ENCODE data around the gene SSH3. TPM values are rescaled to one million over a fixed set of nuclear protein-coding genes. Genes with fewer than 3 reads are reported as not detected.

SSH3 gene
- total RNA-seq, 2 donors from 2014 or later = 16.2 to 30.6 TPM

GRCh38 chr11:67268962-67269268, 34.4 kb upstream of the SSH3 start:
- H3K4me3 ChIP-seq = no peak overlapping the region

GRCh38 chr11:67269401-67270255, 33.7 kb upstream of the SSH3 start:
- 38 to 59% methylated on average over 11 to 15 of the region's 15 CpGs for WGBS, 2 donors
- Histone ChIP-seq H3K27ac (peak overlapping the region; percentile 28 to 84 (median 79)), H3K36me3 (replicated peaks in 1 of 2; ENCODE audit: insufficient read depth in 1 of 2, low read depth in 2 of 2) (no peaks in the 10 kb centered on the region), H3K9me3 (no peaks in the 10 kb centered on the region), H3K4me1 (peaks cover 78% of the 10 kb centered on the region), H3K4me3 (no peak overlapping the region), H3K27me3 (no peaks in the 10 kb centered on the region)
- no peak for TF ChIP-seq POLR2A (IDR thresholded peaks at IDR 0.05)
- TF ChIP-seq CTCF (IDR thresholded peaks at IDR 0.05) = no peak
- intact Hi-C loops (cut with DNase I) = no loop called here
- DNase-seq (peak in 2 of 4 donors; percentile 59 to 65), ATAC-seq (no peak)

More at GRCh38 chr11:67268962-67269268, 34.4 kb upstream of the SSH3 start:
- Histone ChIP-seq H3K27ac (peak overlapping the region in 3 of 4 donors; percentile 75 to 84 (median 83)), H3K4me1 (peaks cover 72% of the 10 kb centered on the region), H3K9me3 (no peaks in the 10 kb centered on the region), H3K27me3 (no peaks in the 10 kb centered on the region), H3K36me3 (replicated peaks in 1 of 2; ENCODE audit: insufficient read depth in 1 of 2, low read depth in 2 of 2) (no peaks in the 10 kb centered on the region)
- intact Hi-C loops (cut with DNase I) = no loop called here
- ATAC-seq = no peak
- WGBS, 2 donors = 73 to 89% methylated on average over 9 to 11 of the region's 13 CpGs
- TF ChIP-seq CTCF (IDR thresholded peaks at IDR 0.05) (no peak), POLR2A (IDR thresholded peaks at IDR 0.05) (no peak)
- DNase-seq = peak in 1 of 4 donors; percentile 9

GRCh38 chr11:67270256-67271204, 32.8 kb upstream of the SSH3 start:
- peaks cover 87% of the 10 kb centered on the region for H3K4me1 ChIP-seq

GRCh38 chr11:67271205-67271540, 32.2 kb upstream of the SSH3 start:
- DNase-seq (no peak), ATAC-seq (no peak)
- intact Hi-C loops (cut with DNase I) = no loop called here
- Histone ChIP-seq H3K27ac (peak overlapping the region in 3 of 4 donors; percentile 47 to 84 (median 83)), H3K9me3 (no peaks in the 10 kb centered on the region), H3K27me3 (no peaks in the 10 kb centered on the region), H3K36me3 (replicated peaks in 1 of 2; ENCODE audit: insufficient read depth in 1 of 2, low read depth in 2 of 2) (no peaks in the 10 kb centered on the region), H3K4me3 (no peak overlapping the region), H3K4me1 (peaks cover 88% of the 10 kb centered on the region)
- 56 to 60% methylated on average over 5 of the region's 5 CpGs for WGBS, 2 donors
- TF ChIP-seq CTCF (IDR thresholded peaks at IDR 0.05) = no peak
- TF ChIP-seq POLR2A (IDR thresholded peaks at IDR 0.05) = no peak

More at GRCh38 chr11:67270256-67271204, 32.8 kb upstream of the SSH3 start:
- Histone ChIP-seq H3K36me3 (replicated peaks in 1 of 2; ENCODE audit: insufficient read depth in 1 of 2, low read depth in 2 of 2) (no peaks in the 10 kb centered on the region), H3K27ac (peak overlapping the region; percentile 28 to 84 (median 79)), H3K9me3 (no peaks in the 10 kb centered on the region), H3K27me3 (no peaks in the 10 kb centered on the region), H3K4me3 (no peak overlapping the region)
- intact Hi-C loops (cut with DNase I) = no loop called here
- DNase-seq (peak; percentile 37 to 70 (median 53)), ATAC-seq (peak; percentile 36)
- 32 to 44% methylated on average over 20 to 28 of the region's 28 CpGs for WGBS, 2 donors
- TF ChIP-seq CTCF (IDR thresholded peaks at IDR 0.05) = no peak
- peak in 2 of 3 donors; percentile 33 to 48 for TF ChIP-seq POLR2A (IDR thresholded peaks at IDR 0.05)
